NOMO-1 treated with dmso at 0.1 percent for 144 hours (cell line): ENCODE results near the gene COX5A.
A peak's percentile ranks its signal among the peaks of the same experiment; 100 is the strongest.
"Not testable (repeated sequence)": the region's sequence is repeated elsewhere in the genome, so short reads cannot be mapped to it uniquely, and the experiment has no call there.

Experiments used
- DNase-seq: peaks from one replicate; lab custom pipeline; 2025; ENCODE audit not compliant: unreplicated experiment; lab: John Stamatoyannopoulos, UW

COX5A gene

GRCh38 chr15:74955796-74956647, 18.1 kb upstream of the COX5A start:
- peak; percentile 56 for DNase-seq

- no peak for DNase-seq
These were observed 17.1 kb upstream of the COX5A start for GRCh38 chr15:74955017-74955416.

- no peak for DNase-seq
These were observed 16.6 kb upstream of the COX5A start for GRCh38 chr15:74954515-74954914.

- no peak for DNase-seq
These were observed 13.1 kb upstream of the COX5A start for GRCh38 chr15:74951006-74951405.

GRCh38 chr15:74950078-74950908, 12.4 kb upstream of the COX5A start:
- peak; percentile 15 for DNase-seq

- no peak for DNase-seq
These were observed 642 bp downstream of the COX5A start for GRCh38 chr15:74937272-74937589.

GRCh38 chr15:74935193-74935592, 2.7 kb downstream of the COX5A start:
- DNase-seq = not testable (repeated sequence)

- no peak for DNase-seq
These were observed 4.3 kb downstream of the COX5A start for GRCh38 chr15:74933573-74933972.

GRCh38 chr15:74928771-74929198, 9.1 kb downstream of the COX5A start:
- no peak for DNase-seq

GRCh38 chr15:74924525-74924924, 13.3 kb downstream of the COX5A start:
- DNase-seq = no peak

GRCh38 chr15:74920456-74920855, 17.4 kb downstream of the COX5A start:
- no peak for DNase-seq

- no peak for DNase-seq
These were observed 20.2 kb downstream of the COX5A start for GRCh38 chr15:74917676-74918075.

- not testable (repeated sequence) for DNase-seq
These were observed 24.1 kb downstream of the COX5A start for GRCh38 chr15:74913799-74914198.

- no peak for DNase-seq
These were observed 24.8 kb downstream of the COX5A start for GRCh38 chr15:74913041-74913440.

GRCh38 chr15:74908635-74909034, 29.2 kb downstream of the COX5A start:
- no peak for DNase-seq

GRCh38 chr15:74907163-74907870, 30.6 kb downstream of the COX5A start:
- no peak for DNase-seq

- DNase-seq = peak; percentile 81
These were observed 31.3 kb downstream of the COX5A start, which contains the start of gene FAM219B for GRCh38 chr15:74906450-74907162. Gene FAM219B (minus strand): TSS chr15:74906851. CDS start chr15:74906800, 51 bp downstream.

GRCh38 chr15:74906067-74906449, 31.8 kb downstream of the COX5A start:
- no peak for DNase-seq

GRCh38 chr15:74904190-74904805, 33.6 kb downstream of the COX5A start:
- DNase-seq = no peak

GRCh38 chr15:74903676-74904075, 34.2 kb downstream of the COX5A start:
- no peak for DNase-seq
